GM19239 (cell line): Measurements from ENCODE around the gene ZIC1.

Experiments
- DNase-seq: peaks from one replicate; pipeline ENCODE4 v3.0.0; 2011; ENCODE audit warnings: low spot score; ENCODE audit not compliant: insufficient read length
- FAIRE-seq: peaks from 2 replicates; lab custom pipeline; 2011; peaks lifted over from hg19 to GRCh38; lab: Jason Lieb, UNC

ZIC1 gene

DNA sequence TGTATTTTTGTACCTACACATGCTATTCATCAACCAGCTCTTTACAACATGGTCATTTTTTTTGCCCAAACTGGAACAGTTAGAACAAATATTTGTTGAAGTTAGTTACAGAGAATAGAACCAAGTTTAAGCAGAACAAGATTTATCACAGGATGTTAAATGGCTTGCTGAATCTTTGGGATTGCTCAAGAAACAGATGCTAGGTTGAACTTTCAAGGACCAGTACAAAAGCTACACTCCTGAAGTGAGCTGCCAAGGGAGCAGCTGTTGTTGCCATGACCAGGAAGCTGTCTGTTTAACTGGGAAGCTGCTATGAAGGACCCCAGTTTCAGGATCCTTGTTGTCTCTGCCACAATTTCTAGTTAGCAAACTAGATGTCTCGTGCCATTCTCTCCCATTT, 53.7 kb downstream of the ZIC1 start:
- DNase-seq (no peak), FAIRE-seq (no peak)
